Neural progenitor cell (in vitro differentiated cells): ENCODE measurements around the gene ACOXL. TPM values are rescaled to one million over a fixed set of nuclear protein-coding genes. Genes with fewer than 3 reads are reported as not detected.

Experiments used
- DNase-seq: peaks from one replicate; pipeline ENCODE4 v3.0.0-alpha.2; 2016; ENCODE audit warnings: low spot score
- H2AFZ ChIP-seq: fragments of 200-600 bp; sonication (generic); replicated peaks from 2 replicates; pipeline ENCODE4 v1.6.1; 2016; ENCODE audit warnings: antibody characterized with exemption
- H3F3A ChIP-seq: fragments of 200-600 bp; sonication (generic); 2 replicates; pipeline ENCODE4 v1.6.1; 2016; ENCODE audit warnings: antibody characterized with exemption, low read depth
- H3K27ac ChIP-seq: fragments of 200-600 bp; sonication (generic); 2 replicates; pipeline ENCODE4 v1.5.1; 2016; ENCODE audit warnings: mild to moderate bottlenecking
- H3K27me3 ChIP-seq: fragments of 200-600 bp; sonication (generic); 2 replicates; pipeline ENCODE4 v1.6.1; 2016; ENCODE audit warnings: mild to moderate bottlenecking, moderate library complexity
- H3K36me3 ChIP-seq: fragments of 200-600 bp; sonication (generic); 2 replicates; pipeline ENCODE4 v1.5.1; 2016
- H3K4me1 ChIP-seq: fragments of 200-600 bp; sonication (generic); 2 replicates; pipeline ENCODE4 v1.6.1; 2016; ENCODE audit warnings: mixed run types
- H3K4me2 ChIP-seq: fragments of 200-600 bp; sonication (generic); 2 replicates; pipeline ENCODE4 v1.6.1; 2016
- H3K4me3 ChIP-seq: fragments of 200-600 bp; sonication (generic); 2 replicates; pipeline ENCODE4 v1.5.1; 2016
- H3K79me2 ChIP-seq: fragments of 200-600 bp; sonication (generic); 2 replicates; pipeline ENCODE4 v1.6.1; 2016; ENCODE audit warnings: low read depth
- H3K9ac ChIP-seq: fragments of 200-600 bp; sonication (generic); 2 replicates; pipeline ENCODE4 v1.6.1; 2016
- H3K9me3 ChIP-seq: fragments of 200-600 bp; sonication (generic); 2 replicates; pipeline ENCODE4 v1.5.1; 2016; ENCODE audit warnings: low read depth
- H4K20me1 ChIP-seq: fragments of 200-600 bp; sonication (generic); 2 replicates; pipeline ENCODE4 v1.6.1; 2016; ENCODE audit warnings: low read depth
- H3K27ac Mint-ChIP-seq: 3 replicates; pipeline ENCODE4 v1.8.0; 2021; ENCODE audit warnings: mixed read lengths
- H3K27me3 Mint-ChIP-seq: 2 replicates; pipeline ENCODE4 v1.8.0; 2022; ENCODE audit warnings: low read depth, mild to moderate bottlenecking, inconsistent platforms, moderate library complexity, mixed read lengths; ENCODE audit not compliant: insufficient read depth
- H3K36me3 Mint-ChIP-seq: 3 replicates; pipeline ENCODE4 v1.8.0; 2021; ENCODE audit warnings: mixed read lengths
- H3K4me1 Mint-ChIP-seq: 3 replicates; pipeline ENCODE4 v1.8.0; 2021; ENCODE audit warnings: mixed read lengths
- H3K4me3 Mint-ChIP-seq: 3 replicates; pipeline ENCODE4 v1.8.0; 2021; ENCODE audit warnings: mild to moderate bottlenecking, moderate library complexity, mixed read lengths
- H3K9me3 Mint-ChIP-seq: 3 replicates; pipeline ENCODE4 v1.8.0; 2020; ENCODE audit warnings: mixed read lengths
- CTCF ChIP-seq: fragments of 200-600 bp; sonication (generic); IDR thresholded peaks from 2 replicates; pipeline ENCODE4 v1.5.1; 2017; ENCODE audit warnings: antibody characterized with exemption, mild to moderate bottlenecking
- EZH2 ChIP-seq: fragments of 200-600 bp; sonication (generic); IDR thresholded peaks from 2 replicates; pipeline ENCODE4 v1.6.1; 2017; ENCODE audit warnings: antibody characterized with exemption, mild to moderate bottlenecking, moderate library complexity
- EZH2phosphoT487 ChIP-seq: fragments of 200-600 bp; sonication (generic); IDR thresholded peaks from 2 replicates; pipeline ENCODE4 v1.6.1; 2017; ENCODE audit warnings: antibody characterized with exemption
- total RNA-seq: library from RNA; depleted of rRNA; stranded (reverse); fragments of >200 nt; gene quantifications from 2 replicates; pipeline ENCODE4 v1.2.3, GENCODE V29; 2015; ENCODE audit warnings: low replicate concordance

The ACOXL gene
- total RNA-seq, 1 donor from 2014 or later: 2.9 TPM

- Histone ChIP-seq H3K27me3 (no peaks in the 10 kb centered on the region), H3K9me3 (no peaks in the 10 kb centered on the region), H2AFZ (no peak overlapping the region), H3K4me3 (no peak overlapping the region), H3K27ac (no peak overlapping the region), H3F3A (no peaks in the 10 kb centered on the region), H3K36me3 (peaks cover 7% of the 10 kb centered on the region), H3K4me2 (no peak overlapping the region), H3K9ac (no peak overlapping the region), H3K4me1 (peaks cover 5% of the 10 kb centered on the region), H3K79me2 (peaks cover 88% of the 10 kb centered on the region), H4K20me1 (peaks cover 98% of the 10 kb centered on the region)
- no peak for TF ChIP-seq CTCF
- TF ChIP-seq EZH2: no peak
- no peak for TF ChIP-seq EZH2phosphoT487
- peaks cover 69% of the 10 kb centered on the region for H3K4me1 Mint-ChIP-seq
- DNase-seq: no peak
- peaks cover 42% of the 10 kb centered on the region for H3K36me3 Mint-ChIP-seq
- no peaks in the 10 kb centered on the region for H3K9me3 Mint-ChIP-seq
- no peak overlapping the region for H3K27ac Mint-ChIP-seq
- no peak overlapping the region for H3K4me3 Mint-ChIP-seq
- peaks cover 3% of the 10 kb centered on the region for H3K27me3 Mint-ChIP-seq
Measured at GRCh38 chr2:111157798-111158197, 425.4 kb downstream of the ACOXL start.

GRCh38 chr2:111159641-111160040 is 427.3 kb downstream of the ACOXL start:
- Histone ChIP-seq H3K9me3 (no peaks in the 10 kb centered on the region), H3K79me2 (peaks cover 71% of the 10 kb centered on the region), H4K20me1 (peaks cover 100% of the 10 kb centered on the region), H3K4me2 (no peak overlapping the region), H3K27ac (no peak overlapping the region), H2AFZ (no peak overlapping the region), H3K9ac (no peak overlapping the region), H3K36me3 (no peaks in the 10 kb centered on the region), H3K4me1 (peaks cover 5% of the 10 kb centered on the region), H3K4me3 (no peak overlapping the region), H3F3A (no peaks in the 10 kb centered on the region), H3K27me3 (no peaks in the 10 kb centered on the region)
- H3K9me3 Mint-ChIP-seq: no peaks in the 10 kb centered on the region
- H3K27me3 Mint-ChIP-seq: peaks cover 5% of the 10 kb centered on the region
- no peak overlapping the region for H3K4me3 Mint-ChIP-seq
- TF ChIP-seq EZH2phosphoT487: no peak
- no peak for TF ChIP-seq EZH2
- no peak for TF ChIP-seq CTCF
- peaks cover 42% of the 10 kb centered on the region for H3K36me3 Mint-ChIP-seq
- no peak for DNase-seq
- peaks cover 74% of the 10 kb centered on the region for H3K4me1 Mint-ChIP-seq
- no peak overlapping the region for H3K27ac Mint-ChIP-seq

GRCh38 chr2:111160758-111161157 is 428.4 kb downstream of the ACOXL start:
- Histone ChIP-seq H3K4me2 (no peak overlapping the region), H3K9ac (no peak overlapping the region), H3K36me3 (peaks cover 6% of the 10 kb centered on the region), H3K79me2 (peaks cover 60% of the 10 kb centered on the region), H3K4me1 (peaks cover 5% of the 10 kb centered on the region), H3K27ac (no peak overlapping the region), H2AFZ (no peak overlapping the region), H3K4me3 (no peak overlapping the region), H4K20me1 (peaks cover 92% of the 10 kb centered on the region), H3F3A (no peaks in the 10 kb centered on the region), H3K27me3 (no peaks in the 10 kb centered on the region), H3K9me3 (no peaks in the 10 kb centered on the region)
- Mint-ChIP-seq H3K27me3 (peaks cover 5% of the 10 kb centered on the region), H3K27ac (no peak overlapping the region), H3K4me3 (no peak overlapping the region), H3K9me3 (no peaks in the 10 kb centered on the region), H3K4me1 (peaks cover 67% of the 10 kb centered on the region), H3K36me3 (peaks cover 40% of the 10 kb centered on the region)
- DNase-seq: no peak
- TF ChIP-seq CTCF (no peak), EZH2phosphoT487 (no peak), EZH2 (no peak)
